ENCODE measurements around the gene SLC24A4. TPM values are rescaled to one million over a fixed set of nuclear protein-coding genes. Genes with fewer than 3 reads are reported as not detected.

Gene SLC24A4
- total RNA-seq, 1 donor from 2014 or later = 1.7 TPM

DNA sequence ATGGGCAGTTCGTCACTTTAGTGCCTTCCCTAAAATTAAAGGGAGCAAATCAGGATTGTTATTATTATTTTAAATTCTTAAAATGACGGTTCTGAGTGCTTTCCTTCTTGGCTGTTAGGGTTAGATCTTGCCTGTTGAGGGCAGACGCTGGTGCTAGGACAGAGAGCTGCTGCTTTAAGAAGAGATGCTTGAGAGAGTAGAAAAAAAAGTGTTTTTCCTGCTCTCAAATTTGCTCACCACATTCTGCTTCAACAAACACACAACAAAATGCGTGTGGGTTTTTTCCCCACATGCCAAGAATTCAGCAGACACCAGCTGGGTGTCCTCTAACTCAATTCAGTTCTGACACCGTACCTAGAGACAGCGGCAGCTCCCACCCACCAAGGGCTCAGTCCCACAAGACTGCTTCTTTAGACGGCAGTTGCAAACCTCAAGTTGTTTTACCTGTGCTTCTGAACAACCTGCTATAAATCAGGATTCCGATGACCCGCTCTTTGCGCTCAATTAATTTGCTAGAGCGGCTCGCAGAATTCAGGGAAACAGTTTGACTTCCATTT lies 114.8 kb downstream of the SLC24A4 start:
- no peak for DNase-seq (ENCODE audit: low spot score)

DNA sequence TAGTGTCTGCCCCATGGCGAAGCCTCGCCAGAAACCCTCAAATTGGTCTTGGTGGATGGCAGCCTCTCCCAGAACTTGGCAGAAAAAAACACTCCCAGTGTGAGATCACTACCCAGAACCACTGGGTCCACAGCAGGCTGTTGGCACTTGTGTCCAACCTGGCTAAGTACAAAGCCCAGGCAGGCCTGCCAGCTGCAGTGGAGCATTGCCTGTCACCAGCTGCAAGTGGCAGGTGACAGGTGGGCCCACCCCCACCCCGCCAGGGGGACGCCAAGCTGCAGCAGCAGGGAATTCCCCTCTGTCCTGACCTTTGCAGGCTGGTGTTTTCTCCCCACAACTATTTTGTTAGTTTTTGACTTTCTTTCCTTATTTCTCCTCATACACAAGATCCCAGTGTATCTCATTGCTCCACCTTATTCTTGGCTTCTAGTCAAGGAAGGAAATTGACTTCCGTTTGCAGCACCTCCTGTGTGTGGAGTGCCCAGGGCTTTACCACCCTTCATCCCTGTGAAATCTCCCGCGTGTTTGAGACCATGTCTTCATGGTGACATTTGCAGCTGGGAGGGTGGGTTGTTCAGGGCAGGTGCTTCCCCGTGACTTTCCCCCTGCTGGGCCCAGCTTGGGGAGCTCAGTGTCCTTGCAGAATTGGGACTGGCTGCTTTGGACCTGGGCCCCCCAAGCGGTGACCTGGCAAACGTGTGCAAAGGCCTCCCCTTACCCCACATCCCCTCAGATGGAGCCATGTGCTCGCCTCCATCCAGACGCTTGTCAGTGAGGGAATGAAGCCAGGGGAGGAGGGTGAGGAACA lies 116.8 kb downstream of the SLC24A4 start:
- no peak for DNase-seq (ENCODE audit: low spot score)

DNA sequence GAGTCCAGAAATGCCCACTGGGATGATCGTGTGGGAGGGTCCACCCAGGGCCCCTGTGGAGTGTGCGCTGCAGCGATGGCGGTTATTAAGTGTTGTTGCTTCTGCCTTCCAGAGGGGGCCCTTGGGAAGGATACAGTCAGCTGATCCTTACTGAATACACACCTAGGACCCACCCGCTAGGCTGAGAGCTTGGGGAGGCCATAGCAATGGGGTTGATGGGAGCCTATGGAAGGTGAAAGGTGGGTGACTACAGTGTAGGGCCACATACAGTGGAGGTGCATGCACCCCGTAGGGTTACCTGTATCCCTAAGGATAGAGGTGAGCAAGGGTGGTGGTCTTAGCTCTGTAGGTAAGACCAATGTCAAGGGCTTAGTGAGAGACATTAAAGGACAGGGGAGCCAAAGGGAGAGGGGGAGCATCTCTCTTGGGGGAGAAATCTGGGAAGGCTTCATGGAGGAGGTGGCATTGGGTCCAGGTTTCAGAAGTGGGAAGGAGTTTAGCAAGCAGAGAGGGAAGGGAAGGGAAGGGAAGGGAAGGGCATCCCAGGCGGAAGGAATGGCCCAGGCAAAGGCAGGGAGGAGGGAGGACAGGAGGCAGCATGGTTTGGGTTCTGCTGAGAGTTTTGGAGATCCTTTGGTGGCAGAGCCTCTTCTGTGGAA lies 117.5 kb downstream of the SLC24A4 start:
- DNase-seq (ENCODE audit: low spot score) = no peak

DNA sequence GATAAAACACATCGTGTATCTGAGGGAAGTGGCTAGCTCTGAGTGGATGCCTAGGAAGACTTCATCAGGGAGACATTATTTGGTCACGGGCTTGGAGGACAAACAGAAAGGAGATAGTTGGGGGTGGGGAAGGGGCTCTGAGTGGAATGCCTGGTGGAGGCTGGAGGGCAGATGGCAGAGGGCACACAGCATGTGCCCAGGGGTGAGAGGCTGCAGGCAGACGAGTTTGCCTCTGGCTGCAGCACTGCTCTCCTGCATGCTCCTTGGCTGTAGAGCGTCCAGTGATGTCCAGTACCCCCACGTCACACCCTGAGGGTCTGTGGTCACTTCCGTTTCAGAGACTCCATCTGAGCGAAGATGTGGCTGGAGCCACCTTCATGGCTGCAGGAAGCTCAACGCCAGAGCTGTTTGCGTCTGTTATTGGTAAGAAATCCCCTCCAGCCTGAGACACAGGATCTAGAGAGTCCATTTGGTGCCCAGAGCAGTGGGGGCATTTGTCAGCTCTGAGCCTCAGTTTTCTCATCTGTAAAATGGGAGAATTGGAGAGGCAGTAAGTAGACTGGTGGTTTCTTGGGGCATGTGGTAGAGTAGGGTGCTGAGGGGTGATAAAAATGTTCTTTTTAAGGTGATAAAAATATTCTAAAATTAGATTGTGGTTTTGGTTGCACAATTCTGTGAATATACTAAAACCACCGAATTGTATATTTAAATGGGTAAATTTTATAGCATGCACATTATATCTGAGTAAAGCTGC lies 119.0 kb downstream of the SLC24A4 start:
- no peak for DNase-seq (ENCODE audit: low spot score)

DNA sequence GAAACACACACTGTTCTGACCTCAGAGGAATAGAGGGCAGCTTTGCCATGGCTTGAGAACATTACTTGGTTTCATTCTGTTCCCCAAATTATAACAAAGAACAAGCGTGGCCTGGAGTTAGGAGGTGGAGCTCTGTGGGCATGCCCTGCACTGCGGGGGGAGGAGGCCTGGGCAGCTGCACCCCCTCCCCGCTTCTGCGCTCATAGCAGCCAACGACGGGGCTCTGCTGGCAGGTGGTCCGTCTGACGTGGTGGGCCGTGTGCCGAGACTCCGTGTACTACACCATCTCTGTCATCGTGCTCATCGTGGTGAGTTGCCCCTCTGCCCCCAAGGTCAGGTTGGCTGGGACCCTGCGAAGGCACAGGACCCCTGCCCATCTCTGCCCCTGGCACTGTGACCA lies 120.2 kb downstream of the SLC24A4 start:
- DNase-seq (ENCODE audit: low spot score) = no peak

DNA sequence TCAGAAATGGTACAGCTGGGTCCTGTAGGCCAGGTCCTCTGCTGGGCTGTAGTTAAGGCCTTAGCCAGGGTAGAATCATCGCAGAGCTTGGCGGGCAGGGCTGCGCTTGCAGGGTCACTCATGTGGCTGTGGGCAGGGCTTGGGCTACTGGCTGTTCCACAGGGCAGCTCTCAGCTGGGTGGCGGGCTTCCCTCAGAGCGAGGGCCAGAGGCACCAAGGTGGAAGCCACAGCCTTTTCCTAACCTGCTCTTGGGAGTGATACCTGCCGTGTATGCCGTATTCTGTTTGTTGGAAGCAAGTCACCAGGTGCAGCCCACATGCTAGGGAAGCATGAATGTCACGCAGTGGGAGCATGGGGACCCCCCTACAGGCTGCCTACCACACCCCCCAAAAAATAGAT lies 120.8 kb downstream of the SLC24A4 start:
- DNase-seq (ENCODE audit: low spot score) = no peak

DNA sequence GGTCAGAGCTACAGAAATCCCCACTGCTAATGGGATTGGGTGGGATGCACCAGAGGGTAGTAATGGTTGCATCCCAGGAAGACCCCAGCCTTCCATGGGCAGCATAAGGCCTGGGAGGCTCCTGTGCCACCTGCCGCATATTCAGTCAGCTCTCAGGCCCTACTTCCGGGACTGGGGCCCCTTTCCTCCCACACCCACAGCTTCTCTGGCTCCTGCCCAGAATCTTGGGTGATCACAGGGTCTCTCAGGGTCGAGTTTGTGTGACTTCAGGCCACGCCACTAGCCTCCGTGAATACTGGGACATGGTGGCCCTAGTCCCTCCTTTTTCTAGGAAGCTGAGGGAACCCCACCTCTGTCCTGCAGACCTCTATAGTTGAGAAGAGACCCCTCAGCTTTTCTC lies 123.8 kb downstream of the SLC24A4 start:
- DNase-seq (ENCODE audit: low spot score) = no peak

DNA sequence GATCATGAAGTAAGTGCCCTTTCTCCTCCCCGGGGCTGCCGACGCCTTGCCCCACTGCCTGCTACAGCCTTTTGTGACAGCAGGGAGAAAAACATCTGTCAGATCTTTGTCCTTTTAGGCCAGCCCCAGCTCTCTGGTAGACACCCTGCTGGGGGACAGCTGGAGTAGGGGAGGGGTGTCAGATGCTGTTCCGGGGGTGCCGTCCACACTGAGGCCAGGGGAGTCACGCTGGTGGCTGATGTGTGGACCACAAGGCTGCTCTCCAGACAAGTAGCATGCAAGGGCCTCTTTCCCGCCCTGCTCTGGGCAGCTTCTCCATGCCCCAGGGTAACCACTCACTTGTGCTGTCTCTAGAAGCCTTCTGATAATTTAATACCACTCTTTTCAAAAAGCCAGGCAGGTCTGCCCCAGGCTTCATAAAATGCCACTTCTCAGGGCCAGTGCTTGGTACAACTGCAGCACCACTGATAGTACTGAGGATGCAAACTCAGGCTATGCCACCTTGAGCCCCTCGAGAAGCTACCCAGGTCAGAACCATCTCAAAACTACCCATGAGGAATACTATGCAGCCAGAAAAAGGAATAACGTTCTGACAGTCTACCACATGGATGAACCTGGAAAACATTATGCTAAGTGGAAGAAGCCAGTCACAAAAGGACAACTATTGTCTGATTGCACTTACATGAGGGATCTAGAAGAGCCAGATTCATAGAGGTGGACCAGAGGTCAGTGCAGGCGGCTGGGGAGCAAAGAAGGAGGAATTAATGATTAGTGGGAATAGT lies 124.6 kb downstream of the SLC24A4 start:
- no peak for DNase-seq (ENCODE audit: low spot score)

DNA sequence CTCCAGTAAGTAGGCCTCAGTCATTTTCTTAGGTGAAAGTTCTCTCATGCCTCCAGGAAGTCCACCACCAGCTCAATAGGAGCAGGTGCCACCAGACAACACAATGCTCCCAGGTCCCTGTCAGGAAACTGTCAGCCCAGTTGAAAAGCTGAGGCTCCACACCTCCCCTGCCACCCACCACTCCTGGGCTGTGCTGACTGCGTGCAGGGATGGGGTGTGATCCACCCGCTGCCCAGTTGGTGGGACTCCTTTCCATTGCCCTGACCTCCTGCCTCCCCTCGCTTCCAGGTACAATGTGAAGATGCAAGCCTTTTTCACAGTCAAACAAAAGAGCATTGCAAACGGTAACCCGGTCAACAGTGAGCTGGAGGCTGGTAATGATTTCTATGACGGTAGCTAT lies 125.8 kb downstream of the SLC24A4 start:
- DNase-seq (ENCODE audit: low spot score) = no peak

DNA sequence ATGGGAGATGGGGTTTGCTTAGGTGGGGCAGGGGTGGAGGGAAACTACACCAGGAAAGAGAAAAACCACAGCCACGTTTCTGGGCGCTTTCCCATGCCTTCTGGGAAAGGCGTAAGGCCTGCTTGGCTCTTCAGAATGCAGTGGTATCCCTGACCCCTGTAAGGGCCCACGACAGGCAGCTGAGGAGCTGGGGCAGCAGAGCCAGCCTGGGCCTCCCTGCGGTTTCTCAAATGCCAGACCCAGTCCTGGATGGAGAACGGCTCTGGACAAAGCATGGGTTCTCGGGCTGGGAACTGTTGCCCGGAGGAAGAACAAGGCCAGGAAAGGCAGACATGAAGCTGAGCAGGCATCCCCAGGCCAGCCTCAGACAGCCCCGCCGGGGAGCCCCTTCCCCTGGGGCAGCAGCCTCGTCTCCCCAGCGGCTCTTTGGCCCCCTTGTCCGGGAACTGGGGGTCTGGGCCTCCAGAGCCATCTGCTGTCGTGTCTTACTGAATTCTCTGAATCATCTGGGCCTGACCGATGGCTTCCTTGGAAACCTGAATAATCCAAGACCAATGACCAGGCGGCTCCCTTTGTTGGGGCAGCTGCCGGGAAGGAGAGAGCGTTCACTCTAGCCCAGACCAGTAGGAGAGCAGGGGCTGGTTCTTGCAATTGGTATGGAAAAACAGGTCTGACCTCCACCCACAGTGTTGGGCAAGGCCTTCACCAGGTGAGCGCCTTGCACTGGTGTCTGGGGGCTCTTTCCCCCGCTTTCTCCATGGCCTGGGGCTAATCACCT lies 126.6 kb downstream of the SLC24A4 start:
- no peak for DNase-seq (ENCODE audit: low spot score)

DNA sequence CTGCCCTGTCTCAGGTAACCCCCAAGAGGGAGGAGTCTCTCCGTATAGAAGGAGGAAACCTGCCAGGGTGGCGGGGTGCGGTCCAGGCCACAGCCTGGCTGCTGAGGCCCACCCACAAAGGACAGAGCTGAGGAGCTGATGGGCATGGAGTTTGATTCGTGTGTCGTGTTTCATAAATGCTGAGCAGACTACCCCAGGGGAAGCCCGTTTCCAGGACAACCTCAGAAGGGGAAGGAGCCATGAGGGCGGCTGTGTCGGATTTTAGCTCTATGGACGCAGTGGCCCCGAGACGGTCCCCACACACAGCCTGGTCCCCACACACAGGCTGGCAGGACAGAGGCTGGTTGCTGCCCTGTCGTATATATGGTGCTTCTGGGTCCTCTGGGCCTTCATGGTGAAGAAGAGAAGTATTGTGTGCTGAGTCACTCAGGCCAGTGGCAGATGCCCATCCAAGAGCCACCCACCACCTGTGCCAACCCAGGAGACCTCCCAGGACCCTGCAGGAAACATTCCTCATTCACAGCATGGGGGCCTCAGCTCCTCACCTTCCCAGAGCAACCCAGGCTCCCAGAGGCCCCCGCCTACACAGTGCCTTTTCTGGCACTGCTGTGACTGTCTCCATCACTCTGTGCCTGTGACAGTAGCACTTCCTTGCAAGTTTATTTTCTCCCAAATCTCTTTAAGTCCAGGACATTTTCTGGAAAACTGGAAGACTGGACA lies 127.5 kb downstream of the SLC24A4 start:
- no peak for DNase-seq (ENCODE audit: low spot score)

DNA sequence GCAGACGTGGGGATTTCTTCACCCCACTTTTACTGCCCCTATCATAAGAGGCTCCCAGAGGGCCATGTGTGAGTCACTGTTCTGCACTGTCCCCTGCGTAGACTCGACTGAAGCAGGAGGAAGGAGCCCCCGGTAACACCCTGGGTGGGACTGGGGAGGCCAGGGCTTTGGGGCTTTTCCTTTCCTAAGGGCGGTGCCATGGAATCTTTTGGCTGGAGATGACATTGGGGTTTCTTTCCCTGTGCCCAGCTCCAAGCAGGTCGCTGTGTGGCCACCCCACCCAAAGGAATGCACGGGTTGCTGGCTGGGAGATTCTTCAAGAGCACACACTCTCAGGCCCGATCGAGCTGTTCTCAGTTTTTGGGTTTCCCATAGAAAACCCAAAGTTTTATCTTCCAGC lies 128.3 kb downstream of the SLC24A4 start:
- peak; percentile 18 for DNase-seq (ENCODE audit: low spot score)

DNA sequence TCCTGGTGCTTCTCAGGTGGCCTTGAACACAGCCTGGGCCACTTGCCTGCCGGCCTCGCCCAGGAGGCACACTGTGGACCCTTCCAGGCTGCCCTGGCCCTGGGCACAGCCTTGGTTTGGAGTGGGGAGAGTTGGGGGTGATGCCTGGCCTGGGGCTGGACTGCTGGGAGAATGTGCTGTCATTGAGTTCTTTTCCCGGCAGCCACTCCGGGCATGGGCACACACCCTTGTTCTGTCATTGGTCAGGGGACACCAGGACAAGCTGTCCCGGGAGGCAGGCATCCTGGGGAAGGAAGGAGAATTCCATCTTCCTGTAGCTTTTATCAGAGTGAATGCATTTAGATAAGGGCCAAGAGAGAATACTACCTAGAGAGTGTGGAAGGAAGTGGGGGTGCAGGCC lies 128.8 kb downstream of the SLC24A4 start:
- no peak for DNase-seq (ENCODE audit: low spot score)

DNA sequence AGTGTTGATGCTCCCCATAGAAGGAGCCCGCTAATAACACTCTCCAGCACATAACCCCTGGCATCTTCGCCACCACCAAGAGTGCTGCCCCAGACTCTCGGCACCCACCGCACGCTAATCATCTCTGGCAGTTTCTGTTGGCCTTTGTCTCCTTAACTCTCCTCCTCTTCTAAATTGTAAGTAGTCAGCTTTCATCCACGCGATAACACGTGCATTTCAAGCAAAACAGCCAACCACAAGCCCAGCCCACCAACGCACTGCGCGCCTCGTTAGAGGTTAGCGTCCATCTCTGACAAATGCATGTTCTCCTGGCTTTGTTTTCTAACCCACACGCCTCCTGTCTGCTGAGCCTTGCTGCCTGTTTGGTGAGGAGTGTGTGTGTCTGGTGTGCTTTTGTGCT lies 129.5 kb downstream of the SLC24A4 start:
- DNase-seq (ENCODE audit: low spot score) = no peak

DNA sequence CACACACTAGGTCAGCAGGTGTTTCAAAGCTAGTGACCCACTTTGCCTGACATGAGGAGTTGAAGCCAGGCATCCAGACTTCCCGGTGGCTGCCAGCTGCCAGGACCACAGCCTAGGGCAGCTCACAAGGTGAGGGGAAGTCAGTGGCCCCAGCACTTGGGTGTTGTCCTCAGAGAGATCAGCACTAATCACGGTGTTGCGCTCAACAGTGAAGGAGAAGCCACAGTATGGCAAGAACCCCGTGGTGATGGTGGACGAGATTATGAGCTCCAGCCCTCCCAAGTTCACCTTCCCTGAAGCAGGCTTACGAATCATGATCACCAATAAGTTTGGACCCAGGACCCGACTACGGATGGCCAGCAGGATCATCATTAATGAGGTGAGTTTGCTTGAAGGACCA lies 130.7 kb downstream of the SLC24A4 start:
- no peak for DNase-seq (ENCODE audit: low spot score)

DNA sequence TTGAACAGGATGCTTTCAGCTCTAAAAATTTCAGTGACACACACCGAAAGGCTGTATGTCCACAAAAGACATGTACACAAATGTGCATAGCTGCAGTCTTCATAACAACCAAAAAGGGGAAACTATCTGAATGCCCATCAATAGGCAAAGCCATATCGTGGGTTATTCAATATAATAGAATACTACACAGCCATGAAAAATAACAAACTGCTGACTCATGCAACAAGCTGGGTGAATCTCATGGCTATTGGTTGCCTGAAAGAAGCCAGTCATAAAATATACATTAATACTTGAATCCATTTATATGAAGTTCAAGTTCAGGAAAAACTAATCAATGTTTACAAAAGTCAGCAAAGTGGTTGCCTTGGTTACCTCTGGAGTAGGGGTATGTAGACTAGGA lies 132.3 kb downstream of the SLC24A4 start:
- no peak for DNase-seq (ENCODE audit: low spot score)

DNA sequence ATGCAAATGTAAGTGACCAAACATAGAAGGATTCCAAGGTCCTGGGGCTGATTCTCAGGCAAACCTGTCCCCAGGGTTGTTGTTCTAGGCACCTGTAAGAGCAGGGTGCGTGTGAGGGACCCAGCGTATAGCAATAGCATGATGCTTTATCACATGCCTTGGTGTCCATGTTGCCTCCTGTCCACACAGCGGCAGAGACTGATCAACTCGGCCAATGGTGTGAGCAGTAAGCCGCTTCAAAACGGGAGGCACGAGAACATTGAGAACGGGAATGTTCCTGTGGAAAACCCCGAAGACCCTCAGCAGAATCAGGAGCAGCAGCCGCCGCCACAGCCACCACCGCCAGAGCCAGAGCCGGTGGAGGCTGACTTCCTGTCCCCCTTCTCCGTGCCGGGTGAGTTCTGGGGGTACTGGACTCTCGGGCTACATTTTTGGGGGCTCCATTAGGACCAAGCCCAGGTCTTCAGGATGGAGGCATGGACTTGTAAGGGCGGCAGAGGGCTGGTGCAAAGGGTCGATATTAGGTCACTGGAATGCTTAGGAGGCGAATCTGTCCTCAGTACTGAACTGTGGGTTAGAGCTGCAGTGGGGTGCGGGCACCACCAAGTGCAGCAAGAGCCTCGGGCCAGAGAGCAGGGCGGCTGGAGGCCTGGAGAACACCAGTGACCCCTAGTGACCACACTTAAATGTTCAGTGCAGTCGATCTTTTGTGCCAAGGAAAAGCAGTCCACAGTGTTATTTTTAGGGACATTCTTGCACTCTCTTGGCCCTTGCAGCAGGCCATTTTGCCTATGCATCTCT lies 133.4 kb downstream of the SLC24A4 start:
- DNase-seq (ENCODE audit: low spot score) = peak; percentile 62

DNA sequence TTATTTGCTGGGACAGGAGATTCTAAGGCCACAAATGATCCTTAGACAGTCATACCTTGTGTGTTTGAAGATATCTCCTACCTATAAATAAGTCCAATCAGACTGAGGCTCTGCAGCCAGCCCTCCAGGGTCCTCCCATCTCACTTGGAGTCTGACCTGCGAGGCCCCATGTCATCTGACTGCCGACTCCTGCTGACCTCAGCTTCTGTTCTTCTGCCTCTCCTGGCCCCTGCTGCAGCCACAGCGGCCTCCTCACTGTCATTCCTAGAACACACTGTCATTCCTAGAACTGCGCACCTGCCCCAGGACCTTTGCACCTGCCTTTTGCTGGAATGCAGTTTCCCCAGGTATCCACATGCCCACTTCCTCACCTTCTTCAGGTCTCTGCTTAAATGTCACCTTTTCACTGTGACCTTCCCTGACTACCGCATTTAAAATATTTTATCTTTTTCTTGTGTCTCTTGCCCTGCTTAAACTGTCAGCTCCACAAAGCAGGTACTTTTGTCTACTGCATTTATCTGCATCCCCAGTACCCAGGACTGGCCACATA lies 134.1 kb downstream of the SLC24A4 start:
- no peak for DNase-seq (ENCODE audit: low spot score)

Measured in umbilical cord (tissue), 2 donors.